HCT116 (cell line): ENCODE results near the gene YEATS4. TPM values are rescaled to one million over a fixed set of nuclear protein-coding genes. Genes with fewer than 3 reads are reported as not detected.

ENCODE experiments used
- ATAC-seq: fragments of 200-7000 bp; cut with Tn5 transposase; 2 replicates; pipeline ENCODE4 v1.9.1; 2020; ENCODE audit warnings: mild to moderate bottlenecking, moderate library complexity
- BruUV-seq: library from RNA; stranded (reverse); fragments of 400-500 nt; replicated peaks from 2 replicates; lab custom pipeline; 2021; lab: Mats Ljungman, UMichigan
- CTCF ChIA-PET: fragments of 300-600 bp; sonication (Branson Sonifier 250); formaldehyde crosslinking; loops from one replicate; lab custom pipeline; 2021; ENCODE audit warnings: antibody characterized with exemption; lab: Charles Lee
- POLR2A ChIA-PET: fragments of 300-600, 350-600 bp; sonication (Branson Sonifier 250); formaldehyde crosslinking; loops from one replicate; lab custom pipeline; 2021; ENCODE audit warnings: antibody characterized with exemption; lab: Charles Lee
- RAD21 ChIA-PET, 2 experiments: fragments of 300-600 bp; sonication (Branson Sonifier 250); formaldehyde crosslinking; loops; one replicate each; lab custom pipeline; 2023; ENCODE audit warnings: low total read pairs in 2 of 2; ENCODE audit not compliant: uncharacterized antibody in 2 of 2, unreplicated experiment in 2 of 2, low non-redundant PET in 1 of 2; lab: Charles Lee
- DNase-seq: peaks from one replicate; pipeline ENCODE4 v3.0.0-alpha.2; 2010; ENCODE audit warnings: low read depth, low spot score
- H2AFZ ChIP-seq: fragments of 200-600 bp; shearing (Covaris generic), sonication (generic); 2 replicates; pipeline ENCODE4 v1.6.1; 2017; ENCODE audit warnings: low read depth, mixed run types, mixed read lengths, antibody characterized with exemption, low read length; ENCODE audit not compliant: poor library complexity, severe bottlenecking
- H3K27ac ChIP-seq: 2 replicates; pipeline ENCODE4 v1.5.1; 2012; ENCODE audit warnings: low read depth, low read length
- H3K27me3 ChIP-seq: fragments of 200-600 bp; sonication (generic); 2 replicates; pipeline ENCODE4 v1.6.1; 2016; ENCODE audit warnings: mixed run types, low read length, mixed read lengths; ENCODE audit not compliant: insufficient read depth
- H3K36me3 ChIP-seq, 2 experiments: fragments of 200-500 bp in 1 of 2; fragments of 200-600 bp in 1 of 2; sonication (Bioruptor generic) in 1 of 2; sonication (generic) in 1 of 2; 2 replicates each; pipeline versions ENCODE4 v1.5.1 to v1.6.1; 2014 to 2016; ENCODE audit warnings: low read length in 2 of 2, inconsistent platforms in 1 of 2, mixed read lengths in 1 of 2, mixed run types in 1 of 2; ENCODE audit not compliant: insufficient read depth in 2 of 2, control insufficient read depth in 1 of 2
- H3K4me1 ChIP-seq, 2 experiments: fragments of 200-600 bp in 1 of 2; sonication (generic) in 1 of 2; 2 replicates each; pipeline versions ENCODE4 v1.5.1 to v1.6.1; 2012 to 2017; ENCODE audit warnings: low read length in 2 of 2, inconsistent platforms in 1 of 2, mild to moderate bottlenecking in 1 of 2, mixed read lengths in 1 of 2, mixed run types in 1 of 2, moderate library complexity in 1 of 2; ENCODE audit not compliant: insufficient read depth in 2 of 2, control insufficient read depth in 1 of 2
- H3K4me2 ChIP-seq: fragments of 200-600 bp; sonication (generic); 2 replicates; pipeline ENCODE4 v1.6.1; 2017; ENCODE audit warnings: mixed run types, low read length, mixed read lengths
- H3K4me3 ChIP-seq, 2 experiments: fragments of 200-600 bp in 1 of 2; sonication (generic) in 1 of 2; replicated peaks in 1 of 2; 2 replicates each; pipeline ENCODE4 v1.5.1; 2011 to 2016; ENCODE audit warnings: low read length in 2 of 2, control low read depth in 1 of 2, low read depth in 1 of 2, mild to moderate bottlenecking in 1 of 2, mixed read lengths in 1 of 2, mixed run types in 1 of 2
- H3K79me2 ChIP-seq: fragments of 200-600 bp; sonication (generic); 2 replicates; pipeline ENCODE4 v1.6.1; 2017; ENCODE audit warnings: mild to moderate bottlenecking, mixed run types, low read length, moderate library complexity, mixed read lengths; ENCODE audit not compliant: insufficient read depth
- H3K9ac ChIP-seq: fragments of 200-600 bp; sonication (generic); 2 replicates; pipeline ENCODE4 v1.6.1; 2016; ENCODE audit warnings: low read length, mixed read lengths
- H3K9me2 ChIP-seq: fragments of 200-600 bp; sonication (generic), shearing (Covaris generic); 2 replicates; pipeline ENCODE4 v1.6.1; 2017; ENCODE audit warnings: mixed run types, mild to moderate bottlenecking, moderate library complexity; ENCODE audit not compliant: insufficient read depth
- H3K9me3 ChIP-seq, 2 experiments: fragments of 200-500 bp in 1 of 2; fragments of 200-600 bp in 1 of 2; sonication (Bioruptor generic) in 1 of 2; sonication (generic) in 1 of 2; 2 replicates each; pipeline ENCODE4 v1.6.1; 2014 to 2017; ENCODE audit warnings: low read length in 2 of 2, mixed read lengths in 2 of 2, inconsistent platforms in 1 of 2, low read depth in 1 of 2, mild to moderate bottlenecking in 1 of 2, mixed run types in 1 of 2, moderate library complexity in 1 of 2; ENCODE audit not compliant: control insufficient read depth in 1 of 2, insufficient read depth in 1 of 2
- H4K20me1 ChIP-seq: fragments of 200-600 bp; sonication (generic), shearing (Covaris generic); 2 replicates; pipeline ENCODE4 v1.6.1; 2017; ENCODE audit warnings: mixed run types, mild to moderate bottlenecking, moderate library complexity; ENCODE audit not compliant: insufficient read depth
- ATF3 ChIP-seq: IDR thresholded peaks from 2 replicates; pipeline ENCODE4 v1.6.1; 2012
- CBX3 ChIP-seq: IDR thresholded peaks from 2 replicates; pipeline ENCODE4 v1.6.1; 2012; ENCODE audit warnings: low read depth
- CEBPB ChIP-seq: IDR thresholded peaks from 2 replicates; pipeline ENCODE4 v1.6.1; 2012; ENCODE audit warnings: low read depth
- CTCF ChIP-seq, 3 experiments: fragments of 200-600 bp in 1 of 3; sonication (generic) in 1 of 3; IDR thresholded peaks in 2 of 3; conservative IDR thresholded peaks in 1 of 3; 2 replicates each; pipeline ENCODE4 v1.5.1; 2012 to 2017; ENCODE audit warnings: low read depth in 2 of 3, low read length in 2 of 3, antibody characterized with exemption in 1 of 3, borderline replicate concordance in 1 of 3, control low read depth in 1 of 3, mild to moderate bottlenecking in 1 of 3, mixed read lengths in 1 of 3, mixed run types in 1 of 3, moderate library complexity in 1 of 3; ENCODE audit not compliant: insufficient read depth in 1 of 3
- ELF1 ChIP-seq: IDR thresholded peaks from 2 replicates; pipeline ENCODE4 v1.6.1; 2012; ENCODE audit warnings: low read depth, borderline replicate concordance
- FOSL1 ChIP-seq: IDR thresholded peaks from 2 replicates; pipeline ENCODE4 v1.6.1; 2012; ENCODE audit warnings: low read depth
- JUND ChIP-seq: IDR thresholded peaks from 2 replicates; pipeline ENCODE4 v1.6.1; 2012
- MAX ChIP-seq: IDR thresholded peaks from 2 replicates; pipeline ENCODE4 v1.6.1; 2012
- POLR2A ChIP-seq: IDR thresholded peaks from 2 replicates; pipeline ENCODE4 v1.7.0; 2011; ENCODE audit warnings: borderline replicate concordance; ENCODE audit not compliant: insufficient read depth, insufficient read length; ENCODE audit errors: extremely low read depth
- POLR2AphosphoS5 ChIP-seq: IDR thresholded peaks from 2 replicates; pipeline ENCODE4 v1.6.1; 2011; ENCODE audit warnings: mild to moderate bottlenecking, low read depth, low read length, moderate library complexity
- SIN3A ChIP-seq: IDR thresholded peaks from 2 replicates; pipeline ENCODE4 v1.6.1; 2012; ENCODE audit warnings: low read depth
- SP1 ChIP-seq: IDR thresholded peaks from 2 replicates; pipeline ENCODE4 v1.6.1; 2012; ENCODE audit warnings: low read depth
- SRF ChIP-seq: IDR thresholded peaks from 2 replicates; pipeline ENCODE4 v1.6.1; 2012; ENCODE audit warnings: low read depth
- YY1 ChIP-seq: IDR thresholded peaks from 2 replicates; pipeline ENCODE4 v1.6.1; 2011; ENCODE audit warnings: low read length, low read depth, moderate library complexity, mild to moderate bottlenecking; ENCODE audit not compliant: insufficient replicate concordance; ENCODE audit errors: extremely low read depth
- ZBTB33 ChIP-seq: IDR thresholded peaks from 2 replicates; pipeline ENCODE4 v1.6.1; 2011; ENCODE audit warnings: mild to moderate bottlenecking, low read length, moderate library complexity; ENCODE audit not compliant: insufficient replicate concordance; ENCODE audit errors: extremely low read depth
- ZFX ChIP-seq: fragments of 450-650 bp; IDR thresholded peaks from 2 replicates; pipeline ENCODE4 v1.6.1; 2017
- ZNF274 ChIP-seq: fragments of 200-500 bp; sonication (Bioruptor generic); IDR thresholded peaks from 2 replicates; pipeline ENCODE4 v1.6.1; 2014; ENCODE audit warnings: mild to moderate bottlenecking, low read depth, low read length, inconsistent platforms
- intact Hi-C: fragments of 100-400 bp; cut with micrococcal nuclease; formaldehyde crosslinking; loops from 2 replicates; pipeline ENCODE4 v1.10.0; 2022
- total RNA-seq: library from RNA; stranded (reverse); gene quantifications from one replicate; pipeline ENCODE4 v1.2.1, GENCODE V29; 2021; ENCODE audit not compliant: unreplicated experiment

YEATS4 gene
- total RNA-seq, 1 experiment from 2014 or later, result 32.0 TPM

GRCh38 chr12:69332815-69333358 lies 26.7 kb upstream of the YEATS4 start:
- no peak overlapping the region for H3K27ac ChIP-seq
- BruUV-seq, result no TSS peak
- no peaks in the 10 kb centered on the region for H3K4me1 ChIP-seq
- CTCF ChIA-PET, result no interaction called here
- RAD21 ChIA-PET, result no interaction called here
- POLR2A ChIA-PET, result no interaction called here
- peaks cover 11% of the 10 kb centered on the region; the same call in 1 of the 2 replicates for H3K27me3 ChIP-seq
- ATAC-seq (no peak), DNase-seq (no peak)
- H3K4me2 ChIP-seq, result no peak overlapping the region
- TF ChIP-seq CEBPB (no peak), JUND (no peak), ZNF274 (no peak), FOSL1 (no peak), ATF3 (no peak), SRF (no peak)
- no peaks in the 10 kb centered on the region for H4K20me1 ChIP-seq
- H2AFZ ChIP-seq, result no peak overlapping the region
- H3K9me2 ChIP-seq, result no peaks in the 10 kb centered on the region
- no peaks in the 10 kb centered on the region for H3K79me2 ChIP-seq
- H3K4me3 ChIP-seq, result no peak overlapping the region
- H3K9ac ChIP-seq, result no peak overlapping the region
- intact Hi-C loops, result no loop called here
- H3K9me3 ChIP-seq, result no peaks in the 10 kb centered on the region
- no peaks in the 10 kb centered on the region for H3K36me3 ChIP-seq

GRCh38 chr12:69334158-69334557 lies 25.4 kb upstream of the YEATS4 start:
- POLR2A ChIA-PET, result no interaction called here
- Histone ChIP-seq H3K27me3 (peaks cover 6% of the 10 kb centered on the region; the same call in 1 of the 2 replicates), H3K4me2 (no peak overlapping the region), H2AFZ (no peak overlapping the region), H3K27ac (no peak overlapping the region), H3K79me2 (no peaks in the 10 kb centered on the region), H3K4me3 (no peak overlapping the region), H4K20me1 (no peaks in the 10 kb centered on the region), H3K36me3 (no peaks in the 10 kb centered on the region), H3K9me2 (no peaks in the 10 kb centered on the region), H3K4me1 (no peaks in the 10 kb centered on the region), H3K9me3 (no peaks in the 10 kb centered on the region), H3K9ac (no peak overlapping the region)
- CTCF ChIA-PET, result no interaction called here
- intact Hi-C loops, result no loop called here
- no TSS peak for BruUV-seq
- ATAC-seq, result no peak
- no peak for DNase-seq
- RAD21 ChIA-PET, result no interaction called here
- TF ChIP-seq SRF (no peak), YY1 (no peak), SIN3A (no peak), ATF3 (no peak), POLR2AphosphoS5 (no peak), FOSL1 (no peak), CTCF (IDR thresholded peaks at IDR 0.05 in 2 of 3, conservative IDR thresholded peaks at IDR 0.05 in 1 of 3; ENCODE audit: borderline replicate concordance in 1 of 3, insufficient read depth in 1 of 3, low read depth in 2 of 3, low read length in 2 of 3) (no peak), ZBTB33 (no peak), ELF1 (no peak), MAX (no peak), CEBPB (no peak), CBX3 (no peak), POLR2A (no peak), ZFX (no peak), SP1 (no peak)
